ENCODE results near the gene CLCN3. TPM values are rescaled to one million over a fixed set of nuclear protein-coding genes. Genes with fewer than 3 reads are reported as not detected.

CLCN3 gene
- total RNA-seq, 3 donors from 2014 or later: 68.2 to 127 (median 125) TPM

- ATAC-seq (no peak), DNase-seq (no peak)
- Histone ChIP-seq H3K36me3 (ENCODE audit: low read depth) (peaks cover 3% of the 10 kb centered on the region), H3K4me3 (no peak overlapping the region), H3K4me1 (ENCODE audit: low read depth) (peaks cover 10% of the 10 kb centered on the region), H3K9me3 (no peaks in the 10 kb centered on the region)
- intact Hi-C loops (cut with DNase I, micrococcal nuclease): no loop called here
- TF ChIP-seq CTCF (IDR thresholded peaks at IDR 0.05): no peak
Observed at GRCh38 chr4:169626331-169627282, 6.2 kb downstream of the CLCN3 start.

- DNase-seq (no peak), ATAC-seq (no peak)
- no peak for TF ChIP-seq CTCF (IDR thresholded peaks at IDR 0.05)
- H3K4me1 ChIP-seq (ENCODE audit: low read depth): peaks cover 3% of the 10 kb centered on the region
- intact Hi-C loops (cut with DNase I, micrococcal nuclease): no loop called here
- H3K9me3 ChIP-seq: no peaks in the 10 kb centered on the region
- no peak overlapping the region for H3K4me3 ChIP-seq
- no peaks in the 10 kb centered on the region for H3K36me3 ChIP-seq (ENCODE audit: low read depth)
Observed at GRCh38 chr4:169627307-169627706, 6.9 kb downstream of the CLCN3 start.

GRCh38 chr4:169628579-169628978 is 8.2 kb downstream of the CLCN3 start:
- no peaks in the 10 kb centered on the region for H3K36me3 ChIP-seq (ENCODE audit: low read depth)
- no peak for TF ChIP-seq CTCF (IDR thresholded peaks at IDR 0.05)
- H3K4me3 ChIP-seq: no peak overlapping the region
- intact Hi-C loops (cut with DNase I, micrococcal nuclease): no loop called here
- no peaks in the 10 kb centered on the region for H3K4me1 ChIP-seq (ENCODE audit: low read depth)
- no peak for DNase-seq
- H3K9me3 ChIP-seq: no peaks in the 10 kb centered on the region
- no peak for ATAC-seq

GRCh38 chr4:169630069-169630468 is 9.7 kb downstream of the CLCN3 start:
- TF ChIP-seq CTCF (IDR thresholded peaks at IDR 0.05): no peak
- H3K9me3 ChIP-seq: no peaks in the 10 kb centered on the region
- no peak overlapping the region for H3K4me3 ChIP-seq
- no peak for DNase-seq
- H3K4me1 ChIP-seq (ENCODE audit: low read depth): peaks cover 11% of the 10 kb centered on the region
- intact Hi-C loops (cut with DNase I, micrococcal nuclease): no loop called here
- no peaks in the 10 kb centered on the region for H3K36me3 ChIP-seq (ENCODE audit: low read depth)
- ATAC-seq: no peak

- Histone ChIP-seq H3K9me3 (no peaks in the 10 kb centered on the region), H3K36me3 (ENCODE audit: low read depth) (no peaks in the 10 kb centered on the region), H3K4me1 (ENCODE audit: low read depth) (peaks cover 11% of the 10 kb centered on the region), H3K4me3 (no peak overlapping the region)
- TF ChIP-seq CTCF (IDR thresholded peaks at IDR 0.05): no peak
- intact Hi-C loops (cut with DNase I, micrococcal nuclease): no loop called here
- DNase-seq: no peak
- ATAC-seq: no peak
Observed at GRCh38 chr4:169632896-169633295, 12.5 kb downstream of the CLCN3 start.
